ENCODE measurements around the gene NLRP13.

DNA sequence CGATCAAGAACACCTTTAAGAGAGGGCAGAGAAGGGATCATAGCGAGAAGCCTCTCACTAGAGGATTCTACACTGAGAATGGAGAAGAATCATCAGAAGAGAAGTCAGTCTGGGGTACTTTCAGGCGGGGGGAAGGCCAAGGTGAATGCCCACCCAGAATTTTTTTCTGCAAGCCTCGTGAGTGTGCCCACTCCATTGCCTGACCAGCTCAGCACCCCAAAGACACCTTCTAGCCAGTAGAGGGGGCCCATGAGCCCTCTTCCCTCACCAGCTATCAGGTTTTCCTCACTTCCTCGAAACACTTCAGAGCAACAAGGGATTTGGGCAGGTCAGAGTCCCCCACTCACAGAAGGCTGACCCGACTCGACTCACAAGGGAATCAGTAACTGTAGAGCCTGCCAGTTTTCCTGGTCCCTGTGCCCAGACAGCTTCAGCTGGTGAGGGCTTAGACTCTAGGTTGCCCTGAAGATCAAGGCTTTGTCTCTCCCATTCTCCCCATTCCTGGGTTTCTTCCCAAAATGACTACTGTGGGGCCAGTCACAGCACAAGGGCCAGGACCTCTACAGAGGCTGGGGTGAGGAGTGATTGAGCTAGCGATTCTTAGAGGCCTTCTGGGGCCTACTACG, 18.4 kb downstream of the NLRP13 start:
- TF ChIP-seq, protein P1, sequence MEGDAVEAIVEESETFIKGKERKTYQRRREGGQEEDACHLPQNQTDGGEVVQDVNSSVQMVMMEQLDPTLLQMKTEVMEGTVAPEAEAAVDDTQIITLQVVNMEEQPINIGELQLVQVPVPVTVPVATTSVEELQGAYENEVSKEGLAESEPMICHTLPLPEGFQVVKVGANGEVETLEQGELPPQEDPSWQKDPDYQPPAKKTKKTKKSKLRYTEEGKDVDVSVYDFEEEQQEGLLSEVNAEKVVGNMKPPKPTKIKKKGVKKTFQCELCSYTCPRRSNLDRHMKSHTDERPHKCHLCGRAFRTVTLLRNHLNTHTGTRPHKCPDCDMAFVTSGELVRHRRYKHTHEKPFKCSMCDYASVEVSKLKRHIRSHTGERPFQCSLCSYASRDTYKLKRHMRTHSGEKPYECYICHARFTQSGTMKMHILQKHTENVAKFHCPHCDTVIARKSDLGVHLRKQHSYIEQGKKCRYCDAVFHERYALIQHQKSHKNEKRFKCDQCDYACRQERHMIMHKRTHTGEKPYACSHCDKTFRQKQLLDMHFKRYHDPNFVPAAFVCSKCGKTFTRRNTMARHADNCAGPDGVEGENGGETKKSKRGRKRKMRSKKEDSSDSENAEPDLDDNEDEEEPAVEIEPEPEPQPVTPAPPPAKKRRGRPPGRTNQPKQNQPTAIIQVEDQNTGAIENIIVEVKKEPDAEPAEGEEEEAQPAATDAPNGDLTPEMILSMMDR (IDR thresholded peaks at IDR 0.05; ENCODE audit: low read length), result peak; percentile 48
- TF ChIP-seq EZH2 (optimal IDR thresholded peaks at IDR 0.05; ENCODE audit: low read depth, low read length) (no peak), EZH2phosphoT487 (IDR thresholded peaks at IDR 0.05; ENCODE audit: low read length) (no peak)

Measured in MM.1S (cell line).